Gastrocnemius medialis (tissue), 4 donors: ENCODE data around the gene DPP9.

Source experiments
- POLR2A ChIP-seq, 2 donors: fragments of 450-650 bp; IDR thresholded peaks; one replicate each; pipeline ENCODE4 v1.6.1; 2017; ENCODE audit warnings: antibody characterized with exemption in 2 of 2, mild to moderate bottlenecking in 2 of 2, moderate library complexity in 2 of 2
- TF ChIP-seq, protein P1 (sequence below), 5 experiments: fragments of 450-650 bp in 3 of 5; fragments of 200-600 bp in 2 of 5; sonication (generic) in 2 of 5; IDR thresholded peaks in 4 of 5; conservative IDR thresholded peaks in 1 of 5; 1 replicate in 4 of 5; 2 replicates in 1 of 5; pipeline ENCODE4 v1.5.1; 2016 to 2019; ENCODE audit warnings: antibody characterized with exemption in 5 of 5, mild to moderate bottlenecking in 3 of 5, moderate library complexity in 3 of 5

- TF ChIP-seq POLR2A (IDR thresholded peaks at IDR 0.05), result no peak
- TF ChIP-seq, protein P1, sequence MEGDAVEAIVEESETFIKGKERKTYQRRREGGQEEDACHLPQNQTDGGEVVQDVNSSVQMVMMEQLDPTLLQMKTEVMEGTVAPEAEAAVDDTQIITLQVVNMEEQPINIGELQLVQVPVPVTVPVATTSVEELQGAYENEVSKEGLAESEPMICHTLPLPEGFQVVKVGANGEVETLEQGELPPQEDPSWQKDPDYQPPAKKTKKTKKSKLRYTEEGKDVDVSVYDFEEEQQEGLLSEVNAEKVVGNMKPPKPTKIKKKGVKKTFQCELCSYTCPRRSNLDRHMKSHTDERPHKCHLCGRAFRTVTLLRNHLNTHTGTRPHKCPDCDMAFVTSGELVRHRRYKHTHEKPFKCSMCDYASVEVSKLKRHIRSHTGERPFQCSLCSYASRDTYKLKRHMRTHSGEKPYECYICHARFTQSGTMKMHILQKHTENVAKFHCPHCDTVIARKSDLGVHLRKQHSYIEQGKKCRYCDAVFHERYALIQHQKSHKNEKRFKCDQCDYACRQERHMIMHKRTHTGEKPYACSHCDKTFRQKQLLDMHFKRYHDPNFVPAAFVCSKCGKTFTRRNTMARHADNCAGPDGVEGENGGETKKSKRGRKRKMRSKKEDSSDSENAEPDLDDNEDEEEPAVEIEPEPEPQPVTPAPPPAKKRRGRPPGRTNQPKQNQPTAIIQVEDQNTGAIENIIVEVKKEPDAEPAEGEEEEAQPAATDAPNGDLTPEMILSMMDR (IDR thresholded peaks at IDR 0.05 in 4 of 5, conservative IDR thresholded peaks at IDR 0.05 in 1 of 5), result no peak
Measured at GRCh38 chr19:4649392-4650047, 74.1 kb downstream of the DPP9 start.
